Activated T-helper 1 cell treated with anti-CD3 and anti-CD28 coated beads, Interleukin-12 subunit alpha, Interleukin-12 subunit beta, Interleukin-2, Interleukin-4 antibody, amounts not matched to agents 30 ng/mL and 10 ng/mL and 1 ng/mL, durations not matched to agents 14 hours and 24 hours and 36 hours (primary cell): ENCODE measurements around the gene OSBP2. TPM values are rescaled to one million over a fixed set of nuclear protein-coding genes. Genes with fewer than 3 reads are reported as not detected.
A peak's percentile ranks its signal among the peaks of the same experiment; 100 is the strongest.

Experiments used
- DNase-seq: peaks from one replicate; pipeline ENCODE4 v3.0.0; 2021; ENCODE audit warnings: low spot score
- H3K27ac Mint-ChIP-seq: one replicate; pipeline ENCODE4 v1.8.0; 2021; ENCODE audit warnings: mild to moderate bottlenecking, mixed read lengths
- H3K27me3 Mint-ChIP-seq: one replicate; pipeline ENCODE4 v1.8.0; 2022; ENCODE audit warnings: mild to moderate bottlenecking, moderate library complexity, mixed read lengths; ENCODE audit not compliant: insufficient read depth
- H3K36me3 Mint-ChIP-seq: one replicate; pipeline ENCODE4 v1.8.0; 2021; ENCODE audit warnings: low read depth, mixed read lengths
- H3K4me1 Mint-ChIP-seq: one replicate; pipeline ENCODE4 v1.8.0; 2021; ENCODE audit warnings: low read depth, mixed read lengths
- H3K4me3 Mint-ChIP-seq: one replicate; pipeline ENCODE4 v1.8.0; 2021; ENCODE audit warnings: mild to moderate bottlenecking, moderate library complexity, mixed read lengths
- H3K9me3 Mint-ChIP-seq: one replicate; pipeline ENCODE4 v1.8.0; 2021; ENCODE audit warnings: mixed read lengths
- intact Hi-C: fragments of 100-400 bp; cut with micrococcal nuclease; formaldehyde crosslinking; loops from one replicate; pipeline ENCODE4 v1.15.1; 2024
- total RNA-seq: library from RNA; stranded (reverse); gene quantifications from 2 replicates; pipeline ENCODE4 v1.2.3, GENCODE V29; 2022

Gene OSBP2
- total RNA-seq, 1 donor from 2014 or later: 1.6 TPM

DNA sequence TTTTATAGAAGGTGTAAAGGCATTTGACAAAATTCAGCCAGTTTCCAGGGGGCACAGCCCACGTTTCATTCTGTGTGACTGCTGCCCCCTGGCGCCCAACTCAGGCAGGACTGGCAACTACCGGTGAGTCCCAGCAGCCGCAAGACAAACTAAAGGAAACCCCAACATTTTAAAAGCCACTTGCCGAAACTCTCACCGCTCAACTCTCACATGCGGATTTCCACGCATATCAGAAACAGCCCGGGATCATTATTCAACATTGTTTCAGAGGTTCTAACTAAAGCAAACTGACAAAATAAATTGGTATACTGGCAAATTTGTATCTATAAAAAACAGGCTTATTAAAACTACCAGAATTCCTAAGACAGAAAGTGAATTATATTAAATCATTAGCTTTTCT is 225.7 kb downstream of the OSBP2 start:
- Mint-ChIP-seq H3K36me3 (peaks cover 14% of the 10 kb centered on the region), H3K9me3 (no peaks in the 10 kb centered on the region), H3K27me3 (no peaks in the 10 kb centered on the region), H3K27ac (peak overlapping the region; percentile 9), H3K4me3 (peak overlapping the region; percentile 64), H3K4me1 (peaks cover 23% of the 10 kb centered on the region)
- DNase-seq: peak; percentile 69
- intact Hi-C loops: loop anchor here (1.0 kb wide), 3 partner anchors 118 to 286 kb away; no protein-coding TSS in a partner anchor

DNA sequence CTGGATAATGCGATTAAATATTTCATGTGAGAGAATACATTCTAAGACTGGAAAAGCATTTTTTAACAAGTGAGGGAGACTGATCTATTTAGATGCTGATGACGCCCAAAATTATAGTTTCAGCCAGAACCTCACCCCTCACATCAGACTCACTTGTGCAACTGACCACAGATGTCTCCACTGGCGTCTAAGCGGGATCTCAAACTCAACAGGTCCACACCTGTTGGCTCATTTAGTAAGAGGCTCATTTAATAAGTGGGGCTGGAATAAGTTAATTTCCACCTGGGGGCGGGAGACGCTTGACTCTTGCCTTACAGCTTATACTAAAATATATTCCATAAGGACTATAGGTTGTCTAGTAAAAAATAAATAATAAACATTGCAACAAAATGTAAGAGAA is 226.4 kb downstream of the OSBP2 start:
- intact Hi-C loops: no loop called here
- DNase-seq: no peak
- H3K4me3 Mint-ChIP-seq: peak overlapping the region; percentile 79
- H3K4me1 Mint-ChIP-seq: peaks cover 23% of the 10 kb centered on the region
- peaks cover 14% of the 10 kb centered on the region for H3K36me3 Mint-ChIP-seq
- no peaks in the 10 kb centered on the region for H3K27me3 Mint-ChIP-seq
- no peak overlapping the region for H3K27ac Mint-ChIP-seq
- no peaks in the 10 kb centered on the region for H3K9me3 Mint-ChIP-seq

DNA sequence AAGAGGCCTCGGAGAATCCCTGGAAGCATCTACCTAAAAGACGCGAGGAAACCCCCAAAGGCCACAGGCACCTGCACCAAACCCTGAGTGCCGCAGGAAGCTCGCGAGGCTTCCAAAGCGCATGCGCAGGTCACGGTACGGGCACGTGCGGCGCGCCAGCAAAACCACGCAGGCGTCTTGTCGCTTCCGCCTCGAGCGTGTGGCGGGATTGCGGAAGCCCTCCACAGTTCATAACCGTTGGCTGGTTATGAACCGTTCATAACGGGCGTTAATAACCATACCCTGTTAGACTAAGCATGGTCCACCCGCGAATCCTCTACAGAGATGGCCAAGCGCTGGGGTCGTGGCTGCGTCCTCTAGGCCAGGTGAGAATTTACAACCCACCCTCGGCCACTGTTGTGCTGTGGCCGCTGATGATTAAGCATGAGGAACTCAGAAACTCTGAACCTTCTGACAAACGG is 227.5 kb downstream of the OSBP2 start:
- DNase-seq: peak; percentile 80
- Mint-ChIP-seq H3K27ac (peak overlapping the region; percentile 67), H3K9me3 (no peaks in the 10 kb centered on the region), H3K4me3 (peak overlapping the region; percentile 79), H3K36me3 (peaks cover 18% of the 10 kb centered on the region), H3K27me3 (no peaks in the 10 kb centered on the region), H3K4me1 (peaks cover 23% of the 10 kb centered on the region)
- intact Hi-C loops: loop anchor here (1.0 kb wide), 1 partner anchor 162 kb away; no protein-coding TSS in a partner anchor

DNA sequence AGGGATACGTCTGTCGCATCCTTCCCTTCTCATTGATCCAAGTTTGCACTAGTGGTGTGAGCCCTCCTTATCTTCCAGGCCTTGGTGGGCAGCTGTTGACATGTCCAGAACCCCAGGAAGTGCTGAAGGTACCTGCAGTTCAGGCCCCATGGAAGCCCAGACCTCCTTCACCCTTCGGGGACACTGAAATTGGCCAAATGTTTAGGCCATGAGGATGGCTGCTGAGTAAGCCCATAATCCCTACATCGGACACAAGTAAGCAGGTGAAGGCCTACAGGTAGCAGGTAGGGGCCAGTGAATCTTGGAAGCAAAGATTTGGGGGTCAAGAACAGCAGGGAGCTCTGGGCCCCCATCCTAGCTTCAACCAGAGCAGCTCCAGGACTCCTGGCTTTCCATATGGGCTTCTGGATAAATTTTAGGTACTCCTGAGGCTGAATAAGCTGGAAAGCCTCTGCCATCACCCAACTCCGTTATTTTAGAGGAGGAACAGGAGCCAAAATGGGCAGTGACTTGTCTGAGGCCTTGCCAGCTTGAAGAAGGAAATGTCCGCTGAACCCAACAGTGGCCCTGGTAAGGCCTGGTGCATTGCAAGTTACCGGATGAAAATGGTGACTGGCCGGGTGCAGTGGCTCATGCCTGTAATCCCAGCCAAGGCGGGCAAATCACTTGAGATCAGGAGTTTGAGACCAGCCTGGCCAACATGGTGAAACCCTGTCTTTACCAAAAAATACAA is 228.7 kb downstream of the OSBP2 start:
- H3K4me1 Mint-ChIP-seq: peaks cover 23% of the 10 kb centered on the region
- no peak overlapping the region for H3K27ac Mint-ChIP-seq
- no peaks in the 10 kb centered on the region for H3K9me3 Mint-ChIP-seq
- intact Hi-C loops: no loop called here
- no peaks in the 10 kb centered on the region for H3K27me3 Mint-ChIP-seq
- no peak overlapping the region for H3K4me3 Mint-ChIP-seq
- H3K36me3 Mint-ChIP-seq: peaks cover 26% of the 10 kb centered on the region
- no peak for DNase-seq

DNA sequence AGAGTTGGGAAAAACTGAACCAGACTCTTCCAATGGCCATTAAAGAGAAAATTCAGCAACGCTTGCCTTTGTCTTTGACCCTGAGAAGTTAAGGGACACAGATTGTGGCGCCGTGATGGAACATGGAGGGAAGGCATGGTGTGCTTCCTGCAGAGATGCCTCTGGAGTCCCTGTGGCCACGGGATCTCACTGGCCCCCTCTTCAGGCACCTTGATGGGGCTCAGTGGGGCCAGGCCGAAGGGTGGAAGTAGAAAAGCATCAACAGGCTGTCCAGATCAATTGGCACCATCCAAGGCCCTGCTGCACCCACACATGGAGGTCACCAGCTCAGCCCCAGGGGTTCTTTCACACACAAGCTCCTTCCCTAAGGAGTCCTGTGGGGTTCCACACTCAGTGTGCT is 231.0 kb downstream of the OSBP2 start:
- H3K27me3 Mint-ChIP-seq: no peaks in the 10 kb centered on the region
- intact Hi-C loops: no loop called here
- DNase-seq: no peak
- H3K36me3 Mint-ChIP-seq: peaks cover 36% of the 10 kb centered on the region
- no peak overlapping the region for H3K4me3 Mint-ChIP-seq
- no peaks in the 10 kb centered on the region for H3K9me3 Mint-ChIP-seq
- H3K4me1 Mint-ChIP-seq: peaks cover 18% of the 10 kb centered on the region
- H3K27ac Mint-ChIP-seq: no peak overlapping the region

DNA sequence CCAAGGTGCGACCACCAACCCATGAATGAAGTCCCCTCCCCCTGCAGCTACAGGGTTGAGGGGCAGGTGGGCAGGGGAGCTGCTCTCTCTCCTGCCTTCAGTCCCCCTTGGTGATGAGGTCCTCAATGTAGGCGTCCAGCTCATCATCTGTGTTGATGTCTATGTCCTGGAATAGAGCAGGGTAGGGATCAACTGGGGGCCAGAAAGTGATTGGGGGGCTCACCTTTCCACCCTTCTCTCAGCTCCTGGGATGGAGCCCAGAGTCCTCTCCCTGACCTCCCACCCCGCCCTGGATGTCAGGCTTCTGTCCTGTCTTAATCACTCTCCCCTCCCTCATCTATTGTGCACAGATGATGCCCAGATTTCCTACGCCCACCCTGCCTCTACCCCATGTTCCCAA is 232.0 kb downstream of the OSBP2 start:
- H3K27me3 Mint-ChIP-seq: no peaks in the 10 kb centered on the region
- H3K27ac Mint-ChIP-seq: no peak overlapping the region
- DNase-seq: no peak
- no peaks in the 10 kb centered on the region for H3K9me3 Mint-ChIP-seq
- peaks cover 42% of the 10 kb centered on the region for H3K36me3 Mint-ChIP-seq
- no peak overlapping the region for H3K4me3 Mint-ChIP-seq
- intact Hi-C loops: no loop called here
- H3K4me1 Mint-ChIP-seq: peaks cover 8% of the 10 kb centered on the region

DNA sequence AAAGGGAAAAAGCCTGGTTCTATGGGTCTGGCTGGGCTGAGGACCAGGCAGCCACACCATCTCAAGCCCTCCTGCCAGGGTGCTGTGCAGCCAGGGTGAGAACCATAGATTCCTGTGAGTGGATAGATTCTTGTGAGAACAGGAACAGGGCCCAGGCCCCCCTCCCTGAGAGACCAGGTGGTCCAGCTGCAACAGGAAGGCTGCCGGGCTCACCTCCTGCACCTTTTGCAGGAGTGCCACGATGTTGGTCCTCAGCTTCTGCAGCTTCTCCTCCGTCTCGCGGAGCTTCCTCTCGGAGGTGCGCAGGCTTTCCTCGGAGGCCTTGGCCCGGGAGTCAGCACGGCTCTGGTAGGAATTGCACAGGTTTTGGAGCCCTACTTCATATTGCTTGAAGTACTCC is 233.1 kb downstream of the OSBP2 start:
- H3K9me3 Mint-ChIP-seq: no peaks in the 10 kb centered on the region
- H3K27me3 Mint-ChIP-seq: no peaks in the 10 kb centered on the region
- no peaks in the 10 kb centered on the region for H3K4me1 Mint-ChIP-seq
- H3K4me3 Mint-ChIP-seq: no peak overlapping the region
- H3K27ac Mint-ChIP-seq: no peak overlapping the region
- intact Hi-C loops: no loop called here
- no peak for DNase-seq
- H3K36me3 Mint-ChIP-seq: peaks cover 47% of the 10 kb centered on the region

DNA sequence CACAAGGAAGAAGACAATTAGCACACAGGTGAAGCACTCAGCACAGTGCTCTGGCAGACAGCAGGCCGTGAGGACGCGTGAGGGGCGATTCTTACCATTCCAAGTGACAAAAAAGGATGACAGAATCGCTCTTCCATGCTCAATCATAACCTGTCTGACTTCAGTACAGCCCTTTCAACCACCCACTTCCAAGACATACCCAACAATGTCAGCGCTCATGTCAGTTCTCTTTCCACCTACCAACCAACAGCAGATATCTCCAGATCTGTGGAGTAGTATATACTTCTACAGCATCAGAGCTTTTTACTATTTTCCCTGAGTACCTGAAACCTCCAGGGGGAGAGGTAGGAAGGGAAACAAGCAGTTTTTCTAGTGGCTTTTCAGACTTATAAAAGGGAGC is 233.7 kb downstream of the OSBP2 start:
- Mint-ChIP-seq H3K9me3 (no peaks in the 10 kb centered on the region), H3K4me3 (no peak overlapping the region), H3K4me1 (no peaks in the 10 kb centered on the region), H3K27ac (no peak overlapping the region), H3K36me3 (peaks cover 51% of the 10 kb centered on the region), H3K27me3 (no peaks in the 10 kb centered on the region)
- no peak for DNase-seq
- intact Hi-C loops: no loop called here

DNA sequence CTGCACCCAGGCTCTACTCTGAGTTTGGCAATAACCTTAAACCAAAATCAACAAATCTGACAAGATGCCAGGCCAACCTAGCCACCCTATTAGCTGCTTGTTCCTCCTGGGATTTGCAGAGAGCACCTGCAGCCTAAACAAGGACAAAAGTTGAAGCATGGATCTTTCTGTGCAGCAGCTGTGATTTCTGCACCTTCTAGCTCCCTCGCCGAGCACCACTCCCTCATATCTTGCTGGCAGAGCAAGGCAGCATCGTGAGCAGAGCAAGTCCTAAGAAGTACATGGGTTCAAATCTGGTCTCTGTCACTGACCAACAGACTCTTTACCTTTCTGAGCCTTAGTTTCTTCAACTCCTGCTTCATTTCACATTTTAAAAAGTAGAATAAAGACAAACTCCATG is 235.6 kb downstream of the OSBP2 start:
- no peaks in the 10 kb centered on the region for H3K9me3 Mint-ChIP-seq
- no peaks in the 10 kb centered on the region for H3K4me1 Mint-ChIP-seq
- H3K36me3 Mint-ChIP-seq: peaks cover 51% of the 10 kb centered on the region
- intact Hi-C loops: no loop called here
- H3K27me3 Mint-ChIP-seq: no peaks in the 10 kb centered on the region
- DNase-seq: no peak
- H3K4me3 Mint-ChIP-seq: no peak overlapping the region
- H3K27ac Mint-ChIP-seq: no peak overlapping the region

DNA sequence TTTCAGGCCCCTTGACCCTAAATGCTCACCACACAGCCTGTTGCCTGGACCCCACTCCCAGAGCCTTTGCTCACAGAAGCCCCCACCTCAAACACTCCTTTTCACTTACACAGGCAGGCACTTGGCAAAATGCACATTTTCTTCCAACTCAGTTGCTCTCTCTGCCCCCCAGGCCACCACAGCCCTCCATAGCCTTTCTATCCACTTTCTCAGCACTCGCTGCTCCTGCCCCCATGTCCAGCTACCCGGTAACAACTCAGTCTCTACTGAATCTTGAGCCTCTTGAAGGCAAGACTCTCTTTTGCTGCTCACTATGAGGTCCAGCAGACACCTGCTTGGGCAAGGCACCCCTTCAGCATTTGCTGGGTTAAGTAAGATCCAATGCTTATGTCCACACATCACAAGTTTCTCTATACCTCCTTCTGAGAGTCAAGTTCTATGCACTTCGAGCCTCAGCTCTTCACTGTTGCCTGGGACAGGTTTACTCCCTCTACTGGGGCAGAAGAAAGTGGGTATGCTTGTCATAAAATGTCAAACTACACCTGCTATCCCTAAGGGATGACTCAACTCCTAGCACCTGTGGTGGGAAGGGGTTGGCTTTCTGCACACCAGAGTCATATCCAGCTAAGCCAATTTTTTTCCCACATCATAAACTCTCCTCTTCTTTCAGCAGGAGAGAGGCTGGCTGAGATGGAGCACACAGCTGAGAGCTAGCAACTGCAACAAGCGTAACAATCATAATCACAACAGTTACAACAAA is 237.0 kb downstream of the OSBP2 start:
- H3K27ac Mint-ChIP-seq: no peak overlapping the region
- intact Hi-C loops: no loop called here
- no peak overlapping the region for H3K4me3 Mint-ChIP-seq
- H3K27me3 Mint-ChIP-seq: no peaks in the 10 kb centered on the region
- H3K36me3 Mint-ChIP-seq: peaks cover 63% of the 10 kb centered on the region
- H3K9me3 Mint-ChIP-seq: no peaks in the 10 kb centered on the region
- DNase-seq: no peak
- no peaks in the 10 kb centered on the region for H3K4me1 Mint-ChIP-seq

DNA sequence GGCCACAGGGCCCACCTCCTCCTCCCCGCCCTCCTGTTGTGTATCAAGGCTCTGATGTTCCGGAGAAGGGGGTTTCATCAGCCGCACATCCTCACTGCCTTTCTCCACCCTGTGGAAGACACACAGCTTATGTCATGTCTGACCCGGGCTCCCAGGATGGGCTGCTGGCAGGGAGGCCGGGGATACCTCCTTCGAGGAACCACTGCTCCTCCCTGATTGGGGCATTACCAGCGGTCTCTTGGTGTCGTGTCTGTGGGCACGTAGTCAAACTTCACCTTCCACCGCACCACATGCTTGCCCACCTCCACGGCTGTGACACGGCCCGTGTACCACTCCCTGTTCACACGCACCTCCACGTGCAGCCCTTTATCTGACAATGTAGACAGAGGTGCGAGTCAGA is 238.0 kb downstream of the OSBP2 start:
- H3K36me3 Mint-ChIP-seq: peaks cover 60% of the 10 kb centered on the region
- H3K27ac Mint-ChIP-seq: no peak overlapping the region
- intact Hi-C loops: no loop called here
- no peaks in the 10 kb centered on the region for H3K4me1 Mint-ChIP-seq
- H3K4me3 Mint-ChIP-seq: no peak overlapping the region
- H3K9me3 Mint-ChIP-seq: no peaks in the 10 kb centered on the region
- DNase-seq: no peak
- no peaks in the 10 kb centered on the region for H3K27me3 Mint-ChIP-seq

DNA sequence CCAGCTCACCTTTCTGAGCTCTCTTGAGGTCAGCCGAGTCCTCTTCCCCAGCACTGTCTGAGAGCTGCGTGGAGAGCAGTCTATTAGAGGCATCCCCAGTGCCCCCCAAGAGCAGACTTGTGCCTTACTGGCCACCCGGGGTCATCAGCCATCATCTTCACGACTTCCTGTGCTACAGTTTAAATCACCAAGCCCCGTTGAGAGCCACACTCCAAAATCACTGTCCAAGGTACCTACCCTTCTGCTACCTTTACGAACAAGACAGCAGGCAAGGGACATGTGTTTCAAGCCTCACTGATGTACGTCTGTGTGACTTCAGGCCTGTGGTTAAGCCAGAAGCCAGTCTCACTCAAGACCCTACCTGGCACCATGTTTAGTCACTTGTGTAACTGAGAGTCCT is 238.8 kb downstream of the OSBP2 start:
- H3K27ac Mint-ChIP-seq: no peak overlapping the region
- intact Hi-C loops: no loop called here
- H3K4me1 Mint-ChIP-seq: no peaks in the 10 kb centered on the region
- H3K4me3 Mint-ChIP-seq: no peak overlapping the region
- H3K9me3 Mint-ChIP-seq: no peaks in the 10 kb centered on the region
- peaks cover 60% of the 10 kb centered on the region for H3K36me3 Mint-ChIP-seq
- H3K27me3 Mint-ChIP-seq: no peaks in the 10 kb centered on the region
- no peak for DNase-seq

DNA sequence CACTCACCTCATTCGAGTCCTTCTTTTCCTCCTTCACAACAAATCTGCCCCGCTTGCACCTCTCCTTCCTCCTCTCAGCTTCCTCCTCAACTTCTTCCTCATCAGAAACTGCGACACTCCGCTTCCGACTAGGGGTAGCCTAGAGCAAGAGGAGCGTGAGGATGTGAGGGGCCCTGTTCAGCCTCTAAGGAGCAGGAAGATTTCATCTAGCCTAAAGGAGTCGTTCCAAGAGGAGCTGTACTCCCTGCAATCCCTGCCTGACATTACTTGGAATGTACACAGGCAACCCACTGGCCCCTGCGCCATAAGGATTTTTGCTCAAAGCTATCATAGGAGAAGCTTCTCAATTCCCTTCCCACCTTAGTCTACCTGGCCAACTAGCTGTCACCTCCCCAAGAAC is 239.4 kb downstream of the OSBP2 start:
- Mint-ChIP-seq H3K27me3 (no peaks in the 10 kb centered on the region), H3K4me3 (no peak overlapping the region), H3K36me3 (peaks cover 59% of the 10 kb centered on the region), H3K27ac (no peak overlapping the region), H3K9me3 (no peaks in the 10 kb centered on the region), H3K4me1 (no peaks in the 10 kb centered on the region)
- intact Hi-C loops: no loop called here
- DNase-seq: no peak
